ENCODE measurements around the gene HOXC10.

Gene HOXC10

DNA sequence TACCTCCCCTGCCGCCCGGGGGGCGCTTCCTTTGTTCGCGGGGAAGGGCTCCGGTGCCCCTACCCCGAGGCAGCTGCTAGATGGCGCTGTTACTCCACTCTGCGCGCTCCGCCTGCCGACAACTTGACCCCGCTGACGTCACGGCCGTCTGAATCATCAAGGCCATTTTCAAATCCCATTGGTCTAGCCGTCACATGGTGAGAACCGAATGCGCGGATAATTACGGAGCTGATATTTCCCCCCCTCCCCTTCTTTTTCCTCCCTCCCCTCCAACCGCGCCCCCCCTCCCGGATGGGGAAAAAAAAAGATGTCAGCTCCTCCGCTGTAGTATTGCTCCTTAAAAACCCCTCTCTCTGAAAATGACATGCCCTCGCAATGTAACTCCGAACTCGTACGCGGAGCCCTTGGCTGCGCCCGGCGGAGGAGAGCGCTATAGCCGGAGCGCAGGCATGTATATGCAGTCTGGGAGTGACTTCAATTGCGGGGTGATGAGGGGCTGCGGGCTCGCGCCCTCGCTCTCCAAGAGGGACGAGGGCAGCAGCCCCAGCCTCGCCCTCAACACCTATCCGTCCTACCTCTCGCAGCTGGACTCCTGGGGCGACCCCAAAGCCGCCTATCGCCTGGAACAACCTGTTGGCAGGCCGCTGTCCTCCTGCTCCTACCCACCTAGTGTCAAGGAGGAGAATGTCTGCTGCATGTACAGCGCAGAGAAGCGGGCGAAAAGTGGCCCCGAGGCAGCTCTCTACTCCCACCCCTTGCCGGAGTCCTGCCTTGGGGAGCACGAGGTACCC, at the start of gene HOXC10:
TSS of gene HOXC10 (plus strand) at position 246 of the 791 bp plus-strand sequence. CDS start at position 360, 114 bp downstream.
- peak; percentile 81 for DNase-seq

DNA sequence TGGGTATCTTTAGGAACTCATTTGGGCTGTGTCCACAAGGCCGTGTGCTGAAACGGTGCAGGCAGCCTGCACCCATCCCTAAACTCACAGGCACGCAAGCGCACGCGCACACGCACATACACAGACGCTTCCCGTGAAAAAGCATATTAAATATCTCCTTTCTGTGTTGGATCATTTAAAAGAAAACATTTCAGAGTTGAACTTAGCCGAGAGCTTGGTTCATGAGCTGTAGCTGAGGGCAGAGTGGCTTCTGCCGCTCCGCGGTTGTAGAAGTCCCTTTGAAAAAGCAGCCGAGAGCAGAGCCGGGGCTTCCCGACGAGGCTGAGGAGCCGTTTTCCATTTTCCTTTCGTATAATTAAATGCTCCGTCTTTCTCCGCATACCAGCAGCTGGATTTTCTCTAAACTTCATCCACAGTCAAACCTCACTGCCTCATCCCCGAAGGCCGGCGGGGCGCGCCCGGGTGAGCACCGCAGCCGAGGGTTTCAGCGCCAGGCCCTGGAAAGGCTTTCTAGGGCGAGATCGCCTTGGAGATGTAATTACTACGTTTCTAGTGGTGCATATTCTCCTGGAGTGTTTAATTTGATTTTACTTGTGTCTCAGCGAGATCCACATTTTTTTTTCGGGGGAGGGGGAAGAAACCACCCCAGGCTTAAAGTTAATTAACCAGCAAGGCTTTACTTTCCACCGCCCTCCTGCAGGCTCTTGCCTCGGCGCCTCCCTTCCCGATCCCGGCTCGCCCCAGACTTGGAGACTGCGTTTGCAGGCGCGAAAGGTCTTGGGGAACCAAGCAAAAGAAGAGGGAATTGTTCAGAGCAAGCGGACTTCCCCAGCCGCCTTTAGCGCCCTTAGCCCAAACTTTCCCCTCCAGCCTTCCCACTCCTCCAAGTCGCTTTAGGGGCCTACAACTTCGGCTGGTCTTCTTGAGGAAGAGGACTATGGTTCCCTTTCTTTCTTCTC, 49.3 kb upstream of the HOXC10 start:
- no peak for DNase-seq

- DNase-seq = no peak
Measured at GRCh38 chr12:53937099-53937498, 47.8 kb upstream of the HOXC10 start.

DNA sequence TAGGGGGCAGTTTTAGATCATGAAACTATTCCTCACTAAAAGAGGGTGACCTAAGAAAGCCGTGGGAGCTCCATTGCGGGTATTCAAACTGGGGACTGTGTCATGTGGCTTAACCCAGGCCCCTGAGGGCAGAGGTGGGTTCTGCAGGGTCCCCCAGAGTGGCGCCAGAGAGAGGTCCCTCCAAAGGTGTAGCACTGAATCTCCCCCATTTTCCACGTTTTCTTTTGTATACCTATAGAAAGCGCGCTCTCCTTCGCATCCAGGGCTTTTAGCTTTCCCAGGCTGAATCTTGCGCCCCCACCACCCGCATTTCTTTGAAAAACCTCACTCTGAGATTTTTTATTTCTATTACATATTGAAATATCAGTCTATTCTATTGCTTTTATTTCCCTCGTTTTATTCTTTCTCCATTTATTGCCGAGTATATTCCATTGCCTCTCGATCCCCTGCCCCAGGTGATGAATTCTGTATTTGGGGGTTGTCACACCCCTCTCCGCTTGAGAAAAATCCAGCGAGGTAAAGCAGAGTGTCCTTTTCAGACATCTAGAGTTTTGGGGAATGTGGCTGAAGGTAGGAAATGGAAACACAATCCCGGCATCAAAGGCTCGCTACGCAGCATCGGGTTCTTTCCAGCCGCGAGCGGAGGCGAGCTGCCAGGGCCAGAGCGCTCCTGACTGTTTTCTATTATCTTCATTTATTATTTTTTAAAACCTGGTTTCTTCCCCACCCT, 47.2 kb upstream of the HOXC10 start:
- DNase-seq = no peak

DNA sequence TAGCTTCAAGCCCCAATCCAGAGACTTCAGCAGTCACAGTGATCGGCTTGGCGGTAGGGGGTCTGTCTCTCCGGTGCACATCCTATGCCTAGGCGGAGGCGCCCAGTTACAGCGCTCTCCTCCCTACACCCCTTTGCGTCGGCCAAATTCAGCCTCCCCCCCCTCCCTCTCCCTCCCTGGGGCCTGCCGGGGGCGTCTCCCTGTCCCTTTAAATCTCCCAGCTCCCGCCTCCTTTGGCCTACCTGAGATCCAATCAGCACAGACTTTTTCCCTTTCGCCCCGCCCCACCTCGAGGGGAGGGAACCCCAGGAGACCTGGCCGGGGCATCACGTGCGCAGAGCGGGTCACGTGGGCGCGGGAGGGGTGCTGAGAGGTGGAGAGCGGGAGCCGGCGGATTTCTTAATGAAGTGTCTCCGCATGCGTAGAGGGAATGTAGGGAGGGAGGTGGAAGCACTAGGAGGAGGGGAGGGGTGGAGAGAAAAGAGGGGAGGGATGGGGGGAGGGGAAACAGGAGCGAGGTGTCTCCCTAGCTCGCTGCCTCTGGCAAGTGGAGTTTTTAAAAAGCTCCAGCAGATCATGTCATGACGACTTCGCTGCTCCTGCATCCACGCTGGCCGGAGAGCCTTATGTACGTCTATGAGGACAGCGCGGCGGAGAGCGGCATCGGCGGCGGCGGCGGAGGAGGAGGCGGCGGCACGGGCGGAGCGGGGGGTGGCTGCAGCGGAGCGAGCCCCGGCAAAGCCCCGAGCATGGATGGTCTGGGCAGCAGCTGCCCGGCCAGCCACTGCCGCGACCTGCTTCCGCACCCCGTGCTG, 46.4 kb upstream of the HOXC10 start, which contains the start of gene HOXC13:
TSS of gene HOXC13 (plus strand) at position 506 of the 815 bp plus-strand sequence. CDS start at position 582, 76 bp downstream.
- DNase-seq = peak; percentile 94

- DNase-seq = no peak
Measured at GRCh38 chr12:53939141-53940108, 45.5 kb upstream of the HOXC10 start.

DNA sequence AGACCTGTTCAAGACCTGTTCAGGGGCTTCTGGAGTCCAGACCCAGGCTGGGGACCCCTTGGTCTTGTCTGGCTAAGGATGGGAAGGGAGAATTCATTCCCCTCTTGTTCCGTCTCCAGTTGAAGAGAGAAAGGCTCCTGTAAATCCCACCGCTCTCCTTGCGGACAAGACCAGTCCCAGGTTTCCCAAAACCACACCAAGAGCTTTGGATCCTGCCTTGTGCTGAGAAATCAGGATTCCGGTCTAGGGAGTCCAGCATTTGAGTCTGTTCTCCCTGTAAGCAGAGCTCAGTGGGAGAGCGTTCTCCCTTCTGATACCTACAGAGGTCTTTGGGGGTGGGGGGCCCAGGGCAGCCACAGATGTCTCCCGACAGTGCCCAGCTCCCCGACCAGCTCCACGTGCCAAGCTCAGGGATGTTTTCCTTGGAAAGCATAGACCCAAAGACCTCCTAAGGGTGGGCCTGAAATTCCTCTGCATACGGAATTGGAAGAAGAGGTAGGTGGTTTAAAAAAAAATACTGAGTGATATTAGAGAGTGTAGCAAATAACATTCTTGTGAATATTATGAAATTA, 44.4 kb upstream of the HOXC10 start:
- DNase-seq = no peak

GRCh38 chr12:53941187-53941586, 43.8 kb upstream of the HOXC10 start:
- no peak for DNase-seq

DNA sequence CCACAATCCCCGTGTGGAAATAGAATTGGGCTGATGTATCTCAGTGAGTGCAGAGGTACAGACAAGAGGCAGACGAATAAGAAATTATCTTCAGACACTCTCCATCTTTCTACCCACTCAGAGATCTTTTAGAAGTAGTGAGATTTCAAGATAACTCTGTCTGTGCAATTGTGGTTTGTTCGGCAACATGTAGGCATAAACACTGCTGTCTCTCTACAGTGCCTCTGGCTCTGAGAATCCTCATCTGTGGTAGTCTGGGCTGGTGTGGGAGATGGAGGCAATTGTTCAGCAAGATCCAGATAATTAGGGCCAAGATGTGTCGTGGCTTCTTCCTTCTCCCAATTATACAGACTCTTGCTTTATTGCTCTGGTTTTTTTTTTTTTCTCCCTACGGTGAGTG, 43.2 kb upstream of the HOXC10 start:
- DNase-seq = no peak

GRCh38 chr12:53942467-53942997, 42.4 kb upstream of the HOXC10 start:
- DNase-seq = no peak

DNA sequence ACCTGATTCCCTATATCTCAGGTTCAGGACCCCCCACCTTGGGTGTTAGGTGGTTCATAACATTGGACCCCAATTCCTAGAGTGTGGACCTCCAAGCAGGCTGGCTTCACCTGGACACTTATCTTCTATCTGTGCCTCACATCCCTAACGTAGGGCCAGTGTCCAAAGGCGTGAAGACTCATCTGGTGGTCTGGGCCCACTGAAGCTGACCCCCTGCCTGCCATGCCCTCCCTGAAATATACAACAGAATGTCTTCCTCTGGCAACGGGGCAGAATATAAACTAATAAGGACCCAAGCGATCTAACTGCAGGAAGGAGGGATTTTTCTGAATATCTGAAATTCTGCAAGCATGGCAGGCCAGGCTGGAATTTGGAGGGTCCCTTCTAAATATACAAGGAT, 40.7 kb upstream of the HOXC10 start:
- no peak for DNase-seq

DNA sequence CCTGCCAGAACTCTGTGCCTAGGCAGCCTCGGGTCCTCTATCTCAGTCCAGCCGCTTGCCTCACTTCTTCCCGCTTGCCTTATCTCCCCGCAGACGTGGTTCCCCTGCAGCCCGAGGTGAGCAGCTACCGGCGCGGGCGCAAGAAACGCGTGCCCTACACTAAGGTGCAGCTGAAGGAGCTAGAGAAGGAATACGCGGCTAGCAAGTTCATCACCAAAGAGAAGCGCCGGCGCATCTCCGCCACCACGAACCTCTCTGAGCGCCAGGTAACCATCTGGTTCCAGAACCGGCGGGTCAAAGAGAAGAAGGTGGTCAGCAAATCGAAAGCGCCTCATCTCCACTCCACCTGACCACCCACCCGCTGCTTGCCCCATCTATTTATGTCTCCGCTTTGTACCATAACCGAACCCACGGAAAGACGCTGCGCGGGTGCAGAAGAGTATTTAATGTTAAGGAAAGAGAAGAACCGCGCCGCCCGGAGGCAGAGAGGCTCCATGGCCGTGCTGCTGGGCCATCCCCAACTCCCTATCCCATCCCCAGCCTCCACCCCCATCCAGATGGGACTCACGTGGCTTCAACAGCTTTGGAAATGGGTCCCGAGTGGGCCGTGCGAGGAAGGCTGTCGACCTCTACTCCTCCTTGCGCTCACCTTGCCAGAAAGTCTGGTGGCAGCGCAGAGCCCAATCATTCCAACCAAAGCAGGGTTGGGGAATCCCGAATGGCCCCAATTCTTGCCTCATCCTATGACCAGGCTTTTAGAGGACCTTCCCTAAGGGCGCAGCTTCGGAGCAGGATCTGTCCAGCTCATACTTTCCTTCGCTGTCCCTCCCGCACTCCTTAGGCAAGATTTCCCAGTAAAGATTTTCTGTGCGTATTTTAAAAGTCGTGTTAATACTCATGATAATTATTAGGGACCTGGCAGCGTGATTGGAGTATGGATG, 39.8 kb upstream of the HOXC10 start:
- DNase-seq = no peak

- DNase-seq = no peak
Measured at GRCh38 chr12:53947743-53948142, 37.2 kb upstream of the HOXC10 start.

DNA sequence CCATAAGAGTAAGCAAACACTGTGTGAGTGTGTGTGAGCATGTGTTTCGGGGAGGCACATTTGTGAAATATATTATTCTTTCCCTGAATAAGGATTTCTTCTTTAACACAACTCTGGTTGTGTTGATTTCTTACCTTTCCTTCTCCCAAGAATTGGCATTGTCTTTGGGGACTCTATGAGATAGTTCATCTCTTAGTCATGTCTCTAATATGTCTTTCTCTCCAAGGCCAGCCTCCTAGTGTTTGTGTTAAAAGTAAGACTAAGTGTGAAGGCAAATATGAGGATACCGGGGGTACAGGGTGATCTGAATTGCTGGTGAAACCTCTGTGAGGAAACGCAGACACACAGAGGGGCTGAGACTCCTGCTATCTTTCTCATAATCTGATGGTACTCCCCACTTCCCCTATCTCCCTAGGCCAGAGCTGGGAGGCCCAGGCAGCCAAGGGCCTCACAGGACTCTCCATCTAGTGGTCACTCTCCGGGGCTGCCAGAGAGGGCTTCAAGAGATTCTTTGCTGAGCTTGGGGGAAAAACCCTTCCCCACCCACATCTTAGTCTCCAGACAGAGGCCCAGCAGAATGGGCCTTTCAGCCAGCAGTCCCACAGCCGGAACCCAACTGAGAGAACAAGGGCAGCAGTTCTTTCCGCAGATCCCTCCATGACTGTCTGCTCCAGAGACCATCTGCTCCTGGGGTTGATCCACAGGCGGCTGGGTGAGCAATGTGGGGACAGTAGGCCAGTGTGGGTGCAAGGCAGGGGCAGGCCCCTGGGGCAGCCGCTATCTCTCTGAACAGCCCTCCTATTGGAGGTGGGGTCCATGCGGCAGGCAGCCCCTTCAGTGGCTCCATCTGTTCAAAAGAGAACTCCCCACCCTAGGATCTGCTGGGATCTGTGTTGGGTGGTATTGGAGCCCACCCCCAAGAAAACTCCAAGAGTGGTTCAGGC, 36.0 kb upstream of the HOXC10 start:
- DNase-seq = no peak

DNA sequence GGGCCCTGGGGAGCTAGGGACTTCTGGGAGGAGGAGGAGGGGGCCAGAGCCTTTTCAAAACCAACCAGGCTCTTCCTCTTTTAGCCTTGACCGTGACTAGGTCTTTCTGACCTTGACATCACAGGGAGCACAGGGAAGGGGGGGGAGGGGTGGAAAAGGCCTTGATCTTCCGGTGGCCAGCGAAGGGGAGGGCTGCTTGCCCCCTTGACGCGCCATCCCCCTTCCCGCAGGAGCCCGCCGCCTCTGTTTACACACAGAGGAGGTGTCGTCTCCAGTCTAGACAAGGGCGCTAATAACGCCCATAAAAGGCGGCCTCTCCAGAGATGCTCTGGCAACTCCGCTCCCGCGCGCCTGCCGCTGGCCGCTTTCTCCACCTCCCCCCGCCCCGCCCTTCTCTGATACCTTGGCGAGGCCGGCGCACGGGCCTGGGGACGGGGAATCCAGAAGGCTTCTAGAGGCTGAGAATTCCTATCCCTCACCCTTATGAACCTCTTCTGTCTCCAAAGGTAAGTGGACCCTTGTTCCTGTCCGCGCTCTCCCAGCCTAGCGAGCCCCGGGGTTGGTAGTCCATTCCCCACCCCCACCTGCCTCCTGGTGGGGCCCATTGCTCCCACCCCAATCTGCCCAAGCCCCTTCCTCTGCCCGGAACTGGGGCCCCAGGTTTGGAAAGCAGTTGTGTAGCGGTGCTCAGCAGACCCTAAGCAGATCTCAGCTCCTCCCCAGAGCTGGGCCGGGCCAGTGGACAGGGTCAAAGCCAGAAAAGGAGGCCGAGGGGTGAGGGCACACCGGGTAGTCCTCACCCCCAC, 35.1 kb upstream of the HOXC10 start:
- DNase-seq = peak; percentile 47

DNA sequence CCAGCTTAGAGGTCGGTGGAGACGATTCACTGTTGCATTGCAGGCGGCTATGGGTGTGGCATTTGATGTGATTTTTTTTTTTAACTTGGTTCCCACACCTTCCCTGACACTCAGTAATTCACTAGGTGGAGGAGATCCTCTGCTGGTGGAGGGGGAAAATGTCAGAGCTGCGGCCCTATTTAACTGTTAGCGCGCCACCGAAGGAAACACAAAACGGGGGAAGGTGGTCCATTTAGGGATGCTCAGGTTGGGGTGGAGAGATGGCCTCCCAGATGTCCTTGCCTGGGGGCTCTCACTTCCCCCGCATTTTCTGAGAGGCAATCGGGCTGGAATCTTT, 34.5 kb upstream of the HOXC10 start:
- DNase-seq = no peak
